Myocyte (in vitro differentiated cells): ENCODE results near the gene IFITM2. TPM values are rescaled to one million over a fixed set of nuclear protein-coding genes. Genes with fewer than 3 reads are reported as not detected.

Experiments used
- total RNA-seq: library from RNA; depleted of rRNA; stranded (reverse); fragments of >200 nt; gene quantifications from 2 replicates; pipeline ENCODE4 v1.2.3, GENCODE V29; 2014

Gene IFITM2
- total RNA-seq, 1 donor from 2014 or later, result 12.5 TPM

Other genes with a start within 250 kb of the IFITM2 start
- 0.75 TPM in 1 of 2 replicates, not detected in the other for gene SCGB1C1, start 114.7 kb upstream of the IFITM2 start, total RNA-seq
- gene BET1L, start 100.4 kb upstream of the IFITM2 start, total RNA-seq, result 19.3 and 21.1 TPM in 2 replicates
- 139 and 149 TPM in 2 replicates for gene RIC8A, start 100.1 kb upstream of the IFITM2 start, total RNA-seq
- 7.9 and 9.4 TPM in 2 replicates for gene SIRT3, start 71.5 kb upstream of the IFITM2 start, total RNA-seq
- gene PSMD13, start 70.8 kb upstream of the IFITM2 start, total RNA-seq, result 104 and 116 TPM in 2 replicates
- gene NLRP6, start 29.4 kb upstream of the IFITM2 start, total RNA-seq, result not detected in 2 replicates
- gene PGGHG, start 18.7 kb upstream of the IFITM2 start, total RNA-seq, result 8.2 and 8.3 TPM in 2 replicates
- not detected in 2 replicates for gene IFITM5, start 8.3 kb upstream of the IFITM2 start, total RNA-seq
- 14.3 and 17.3 TPM in 2 replicates for gene IFITM1, start 6.2 kb downstream of the IFITM2 start, total RNA-seq
- gene IFITM3, start 13.0 kb downstream of the IFITM2 start, total RNA-seq, result 33.1 and 57.7 TPM in 2 replicates
- 0.40 and 1.3 TPM in 2 replicates for gene B4GALNT4, start 61.7 kb downstream of the IFITM2 start, total RNA-seq
- 1.4 and 8.9 TPM in 2 replicates for gene PKP3, start 86.4 kb downstream of the IFITM2 start, total RNA-seq
- 1.5 and 1.7 TPM in 2 replicates for gene SIGIRR, start 107.2 kb downstream of the IFITM2 start, total RNA-seq
- gene ANO9, start 134.2 kb downstream of the IFITM2 start, total RNA-seq, result 0.42 and 0.94 TPM in 2 replicates
- gene PTDSS2, start 142.5 kb downstream of the IFITM2 start, total RNA-seq, result 78.1 and 110 TPM in 2 replicates
- gene RNH1, start 199.4 kb downstream of the IFITM2 start, total RNA-seq, result 419 and 464 TPM in 2 replicates
- 37.9 and 66.0 TPM in 2 replicates for gene HRAS, start 227.8 kb downstream of the IFITM2 start, total RNA-seq
- 1.3 and 2.3 TPM in 2 replicates for gene LRRC56, start 229.7 kb downstream of the IFITM2 start, total RNA-seq